K562 (cell line): ENCODE data around the gene AKR1A1. TPM values are rescaled to one million over a fixed set of nuclear protein-coding genes. Genes with fewer than 3 reads are reported as not detected.

ENCODE experiments used
- CHD2 ChIP-seq: IDR thresholded peaks from 2 replicates; pipeline ENCODE4 v1.6.1; 2011; ENCODE audit warnings: low read depth, low read length
- DACH1 ChIP-seq: fragments of 450-650 bp; IDR thresholded peaks from 2 replicates; pipeline ENCODE4 v1.6.1; 2018; ENCODE audit not compliant: partially characterized antibody
- FOS ChIP-seq: IDR thresholded peaks from 3 replicates; pipeline ENCODE4 v1.6.1; 2011; ENCODE audit not compliant: insufficient read length; ENCODE audit errors: extremely low read depth
- FOXJ2 ChIP-seq: fragments of 200-800 bp; sonication (Bioruptor generic); IDR thresholded peaks from 2 replicates; pipeline ENCODE4 v1.6.1; 2016; ENCODE audit warnings: missing genetic modification characterization, missing compliant biosample characterization
- HEY1 ChIP-seq: fragments of 250-450 bp; sonication (Bioruptor Pico); IDR thresholded peaks from 2 replicates; pipeline ENCODE4 v1.5.0; 2020; ENCODE audit warnings: mild to moderate bottlenecking, moderate library complexity, borderline replicate concordance
- PHF20 ChIP-seq: fragments of 450-650 bp; IDR thresholded peaks from 2 replicates; pipeline ENCODE4 v1.6.1; 2018; ENCODE audit not compliant: partially characterized antibody
- RBM34 ChIP-seq: fragments of 200-400 bp; formaldehyde crosslinking; IDR thresholded peaks from 2 replicates; pipeline ENCODE4 v1.6.1; 2018; ENCODE audit warnings: low read length, borderline replicate concordance; ENCODE audit not compliant: insufficient read depth
- TCF7L2 ChIP-seq: fragments of 150-350 bp; IDR thresholded peaks from 2 replicates; pipeline ENCODE4 v1.6.1; 2016; ENCODE audit warnings: low read depth, mild to moderate bottlenecking, low read length, moderate library complexity
- ZC3H8 ChIP-seq: fragments of 450-650 bp; IDR thresholded peaks from 2 replicates; pipeline ENCODE4 v1.6.1; 2017
- ZNF146 ChIP-seq: IDR thresholded peaks from one replicate; pipeline ENCODE4 v1.6.1; 2018; ENCODE audit warnings: missing compliant biosample characterization; ENCODE audit not compliant: unreplicated experiment
- ZNF586 ChIP-seq: fragments of 450-650 bp; formaldehyde crosslinking; conservative IDR thresholded peaks from 2 replicates; pipeline ENCODE4 v1.4.0; 2020; ENCODE audit warnings: mild to moderate bottlenecking, moderate library complexity
- ZNF707 ChIP-seq: fragments of 250-450 bp; sonication (Bioruptor Pico); conservative IDR thresholded peaks from 2 replicates; pipeline ENCODE4 v1.8.0; 2022; ENCODE audit warnings: inconsistent platforms, mild to moderate bottlenecking, moderate library complexity
- ZNF717 ChIP-seq: fragments of 250-450 bp; sonication (Bioruptor Pico); IDR thresholded peaks from 2 replicates; pipeline ENCODE4 v1.5.0; 2021
- polyA plus RNA-seq, 8 experiments: library from polyadenylated mRNA; depleted of rRNA in 4 of 8; stranded (reverse) in 5 of 8; unstranded in 3 of 8; fragments of >200 nt; fragmentation: Nextera tagmentation in 2 of 8; fragmentation: Illumina TruSeq in 1 of 8; extraction: Ambion mirVana in 2 of 8; extraction: Trizol in 1 of 8; gene quantifications; 2 replicates each; pipeline versions ENCODE4 v1.2.1 to v1.2.3, GENCODE V29; 2011 to 2014; ENCODE audit warnings: inconsistent platforms in 1 of 8, missing spikeins in 1 of 8
- total RNA-seq, 7 experiments: library from RNA; depleted of rRNA in 6 of 7; stranded (reverse); fragments of >200 nt in 6 of 7; fragmentation: Illumina TruSeq in 2 of 7; extraction: Trizol in 2 of 7; gene quantifications; 2 replicates each; pipeline versions ENCODE4 v1.2.1 to v1.2.3, GENCODE V29; 2011 to 2021; ENCODE audit warnings: low replicate concordance in 1 of 7
- TF ChIP-seq, protein P1 (sequence below): fragments of 450-650 bp; conservative IDR thresholded peaks from 2 replicates; pipeline ENCODE4 v1.6.1; 2016; ENCODE audit warnings: missing genetic modification characterization, low read depth, mild to moderate bottlenecking, missing compliant biosample characterization, moderate library complexity
- TF ChIP-seq, protein P2 (sequence below): fragments of 450-650 bp; IDR thresholded peaks from 2 replicates; pipeline ENCODE4 v1.6.1; 2016; ENCODE audit warnings: low read depth
- TF ChIP-seq, protein P3 (sequence below): fragments of 250-450 bp; sonication (Bioruptor Pico); IDR thresholded peaks from 2 replicates; pipeline ENCODE4 v1.4.0; 2020; ENCODE audit warnings: borderline replicate concordance

The AKR1A1 gene
- total and polyA plus RNA-seq, 9 of the 15 experiments (the other 6 are each of a cell fraction or from before 2014, with no cell fraction given), result 68.6 to 211 (median 132) TPM

DNA sequence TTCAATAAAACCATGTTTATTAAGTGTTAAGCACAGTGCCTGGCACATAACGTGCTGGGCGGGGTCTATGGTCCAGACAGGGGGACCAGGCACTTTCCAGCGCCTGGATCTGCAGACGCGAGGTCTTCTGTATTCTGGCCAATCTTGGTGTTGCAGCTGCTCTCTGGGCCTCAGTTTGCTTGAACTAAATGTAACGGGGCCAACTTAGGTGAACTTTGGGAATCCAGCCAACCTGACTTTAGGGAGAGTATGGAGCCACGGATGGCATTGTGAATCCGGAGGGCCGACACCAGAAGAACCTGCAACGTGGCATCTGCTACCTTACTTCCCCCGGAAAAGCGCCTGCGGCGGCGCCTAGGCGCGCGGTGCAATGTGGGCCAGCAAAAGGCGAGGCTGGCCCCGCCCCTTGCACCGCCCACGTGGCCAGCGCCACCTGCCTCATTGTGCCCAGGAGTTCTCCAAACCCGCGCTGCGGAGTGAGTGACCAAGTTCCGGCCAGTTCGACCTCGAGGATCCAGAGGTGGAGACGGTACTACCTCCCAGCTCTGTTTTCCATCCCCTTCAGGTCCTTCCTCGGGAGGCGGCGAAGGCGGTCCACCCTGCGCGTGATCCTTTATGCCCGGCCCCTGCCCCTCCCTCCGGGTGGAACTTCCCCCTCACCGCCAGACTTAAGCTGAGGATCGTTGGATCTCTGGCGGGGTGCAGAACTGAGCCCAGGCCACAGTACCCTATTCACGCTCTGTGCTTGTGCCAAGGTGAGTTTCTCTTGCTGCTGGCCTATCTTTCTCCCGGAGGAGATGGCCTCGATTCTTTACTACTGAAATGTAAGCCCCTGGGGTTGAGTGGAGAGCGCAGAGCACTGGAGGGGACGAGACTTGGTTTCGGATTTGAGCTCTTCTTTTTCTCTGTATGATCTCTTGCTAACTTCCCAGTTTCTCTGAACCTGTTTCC lies at the start of gene AKR1A1 (continued):
- TF ChIP-seq, protein P1, sequence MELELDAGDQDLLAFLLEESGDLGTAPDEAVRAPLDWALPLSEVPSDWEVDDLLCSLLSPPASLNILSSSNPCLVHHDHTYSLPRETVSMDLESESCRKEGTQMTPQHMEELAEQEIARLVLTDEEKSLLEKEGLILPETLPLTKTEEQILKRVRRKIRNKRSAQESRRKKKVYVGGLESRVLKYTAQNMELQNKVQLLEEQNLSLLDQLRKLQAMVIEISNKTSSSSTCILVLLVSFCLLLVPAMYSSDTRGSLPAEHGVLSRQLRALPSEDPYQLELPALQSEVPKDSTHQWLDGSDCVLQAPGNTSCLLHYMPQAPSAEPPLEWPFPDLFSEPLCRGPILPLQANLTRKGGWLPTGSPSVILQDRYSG, result peak; percentile 96
- TF ChIP-seq CHD2, result peak; percentile 38; the same call in 1 of the 2 replicates
- TF ChIP-seq ZC3H8, result no peak
- no peak for TF ChIP-seq ZNF707 (CRISPR knock-in tag)
- TF ChIP-seq, protein P2, sequence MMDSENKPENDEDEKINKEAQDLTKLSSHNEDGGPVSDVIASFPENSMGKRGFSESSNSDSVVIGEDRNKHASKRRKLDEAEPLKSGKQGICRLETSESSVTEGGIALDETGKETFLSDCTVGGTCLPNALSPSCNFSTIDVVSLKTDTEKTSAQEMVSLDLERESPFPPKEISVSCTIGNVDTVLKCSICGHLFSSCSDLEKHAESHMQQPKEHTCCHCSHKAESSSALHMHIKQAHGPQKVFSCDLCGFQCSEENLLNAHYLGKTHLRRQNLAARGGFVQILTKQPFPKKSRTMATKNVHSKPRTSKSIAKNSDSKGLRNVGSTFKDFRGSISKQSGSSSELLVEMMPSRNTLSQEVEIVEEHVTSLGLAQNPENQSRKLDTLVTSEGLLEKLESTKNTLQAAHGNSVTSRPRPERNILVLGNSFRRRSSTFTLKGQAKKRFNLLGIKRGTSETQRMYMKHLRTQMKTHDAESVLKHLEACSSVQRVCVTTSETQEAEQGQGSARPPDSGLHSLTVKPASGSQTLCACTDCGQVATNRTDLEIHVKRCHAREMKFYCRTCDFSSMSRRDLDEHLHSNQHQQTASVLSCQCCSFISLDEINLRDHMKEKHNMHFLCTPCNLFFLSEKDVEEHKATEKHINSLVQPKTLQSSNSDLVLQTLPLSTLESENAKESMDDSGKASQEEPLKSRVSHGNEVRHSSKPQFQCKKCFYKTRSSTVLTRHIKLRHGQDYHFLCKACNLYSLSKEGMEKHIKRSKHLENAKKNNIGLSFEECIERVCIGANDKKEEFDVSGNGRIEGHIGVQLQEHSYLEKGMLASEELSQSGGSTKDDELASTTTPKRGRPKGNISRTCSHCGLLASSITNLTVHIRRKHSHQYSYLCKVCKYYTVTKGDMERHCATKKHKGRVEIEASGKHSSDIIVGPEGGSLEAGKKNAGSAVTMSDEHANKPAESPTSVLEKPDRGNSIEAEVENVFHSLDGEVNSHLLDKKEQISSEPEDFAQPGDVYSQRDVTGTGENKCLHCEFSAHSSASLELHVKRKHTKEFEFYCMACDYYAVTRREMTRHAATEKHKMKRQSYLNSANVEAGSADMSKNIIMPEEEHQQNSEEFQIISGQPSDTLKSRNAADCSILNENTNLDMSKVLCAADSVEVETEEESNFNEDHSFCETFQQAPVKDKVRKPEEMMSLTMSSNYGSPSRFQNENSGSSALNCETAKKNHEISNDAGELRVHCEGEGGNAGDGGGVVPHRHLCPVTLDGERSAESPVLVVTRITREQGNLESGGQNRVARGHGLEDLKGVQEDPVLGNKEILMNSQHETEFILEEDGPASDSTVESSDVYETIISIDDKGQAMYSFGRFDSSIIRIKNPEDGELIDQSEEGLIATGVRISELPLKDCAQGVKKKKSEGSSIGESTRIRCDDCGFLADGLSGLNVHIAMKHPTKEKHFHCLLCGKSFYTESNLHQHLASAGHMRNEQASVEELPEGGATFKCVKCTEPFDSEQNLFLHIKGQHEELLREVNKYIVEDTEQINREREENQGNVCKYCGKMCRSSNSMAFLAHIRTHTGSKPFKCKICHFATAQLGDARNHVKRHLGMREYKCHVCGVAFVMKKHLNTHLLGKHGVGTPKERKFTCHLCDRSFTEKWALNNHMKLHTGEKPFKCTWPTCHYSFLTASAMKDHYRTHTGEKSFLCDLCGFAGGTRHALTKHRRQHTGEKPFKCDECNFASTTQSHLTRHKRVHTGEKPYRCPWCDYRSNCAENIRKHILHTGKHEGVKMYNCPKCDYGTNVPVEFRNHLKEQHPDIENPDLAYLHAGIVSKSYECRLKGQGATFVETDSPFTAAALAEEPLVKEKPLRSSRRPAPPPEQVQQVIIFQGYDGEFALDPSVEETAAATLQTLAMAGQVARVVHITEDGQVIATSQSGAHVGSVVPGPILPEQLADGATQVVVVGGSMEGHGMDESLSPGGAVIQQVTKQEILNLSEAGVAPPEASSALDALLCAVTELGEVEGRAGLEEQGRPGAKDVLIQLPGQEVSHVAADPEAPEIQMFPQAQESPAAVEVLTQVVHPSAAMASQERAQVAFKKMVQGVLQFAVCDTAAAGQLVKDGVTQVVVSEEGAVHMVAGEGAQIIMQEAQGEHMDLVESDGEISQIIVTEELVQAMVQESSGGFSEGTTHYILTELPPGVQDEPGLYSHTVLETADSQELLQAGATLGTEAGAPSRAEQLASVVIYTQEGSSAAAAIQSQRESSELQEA, result no peak
- no peak for TF ChIP-seq ZNF586 (CRISPR knock-in tag)
- TF ChIP-seq TCF7L2, result peak; percentile 64; the same call in 1 of the 2 replicates
- no peak for TF ChIP-seq HEY1 (CRISPR knock-in tag)
- TF ChIP-seq PHF20, result peak; percentile 27
- no peak for TF ChIP-seq RBM34
- no peak for TF ChIP-seq ZNF717 (CRISPR knock-in tag)
- no peak for TF ChIP-seq FOS
- TF ChIP-seq ZNF146 (CRISPR knock-in tag), result no peak
- peak; percentile 86 for TF ChIP-seq FOXJ2 (tag)
- TF ChIP-seq, protein P3, sequence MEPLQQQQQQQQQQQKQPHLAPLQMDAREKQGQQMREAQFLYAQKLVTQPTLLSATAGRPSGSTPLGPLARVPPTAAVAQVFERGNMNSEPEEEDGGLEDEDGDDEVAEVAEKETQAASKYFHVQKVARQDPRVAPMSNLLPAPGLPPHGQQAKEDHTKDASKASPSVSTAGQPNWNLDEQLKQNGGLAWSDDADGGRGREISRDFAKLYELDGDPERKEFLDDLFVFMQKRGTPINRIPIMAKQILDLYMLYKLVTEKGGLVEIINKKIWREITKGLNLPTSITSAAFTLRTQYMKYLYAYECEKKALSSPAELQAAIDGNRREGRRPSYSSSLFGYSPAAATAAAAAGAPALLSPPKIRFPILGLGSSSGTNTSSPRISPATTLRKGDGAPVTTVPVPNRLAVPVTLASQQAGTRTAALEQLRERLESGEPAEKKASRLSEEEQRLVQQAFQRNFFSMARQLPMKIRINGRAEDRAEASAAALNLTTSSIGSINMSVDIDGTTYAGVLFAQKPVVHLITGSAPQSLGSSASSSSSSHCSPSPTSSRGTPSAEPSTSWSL (CRISPR knock-in tag), result no peak
- TF ChIP-seq DACH1, result no peak
